Measurements from ENCODE around the gene JAML. TPM values are rescaled to one million over a fixed set of nuclear protein-coding genes. Genes with fewer than 3 reads are reported as not detected.
A peak's percentile ranks its signal among the peaks of the same experiment; 100 is the strongest.

Gene JAML
- polyA plus RNA-seq, 6 donors from 2014 or later, result 0.64 to 8.1 (median 3.3) TPM

DNA sequence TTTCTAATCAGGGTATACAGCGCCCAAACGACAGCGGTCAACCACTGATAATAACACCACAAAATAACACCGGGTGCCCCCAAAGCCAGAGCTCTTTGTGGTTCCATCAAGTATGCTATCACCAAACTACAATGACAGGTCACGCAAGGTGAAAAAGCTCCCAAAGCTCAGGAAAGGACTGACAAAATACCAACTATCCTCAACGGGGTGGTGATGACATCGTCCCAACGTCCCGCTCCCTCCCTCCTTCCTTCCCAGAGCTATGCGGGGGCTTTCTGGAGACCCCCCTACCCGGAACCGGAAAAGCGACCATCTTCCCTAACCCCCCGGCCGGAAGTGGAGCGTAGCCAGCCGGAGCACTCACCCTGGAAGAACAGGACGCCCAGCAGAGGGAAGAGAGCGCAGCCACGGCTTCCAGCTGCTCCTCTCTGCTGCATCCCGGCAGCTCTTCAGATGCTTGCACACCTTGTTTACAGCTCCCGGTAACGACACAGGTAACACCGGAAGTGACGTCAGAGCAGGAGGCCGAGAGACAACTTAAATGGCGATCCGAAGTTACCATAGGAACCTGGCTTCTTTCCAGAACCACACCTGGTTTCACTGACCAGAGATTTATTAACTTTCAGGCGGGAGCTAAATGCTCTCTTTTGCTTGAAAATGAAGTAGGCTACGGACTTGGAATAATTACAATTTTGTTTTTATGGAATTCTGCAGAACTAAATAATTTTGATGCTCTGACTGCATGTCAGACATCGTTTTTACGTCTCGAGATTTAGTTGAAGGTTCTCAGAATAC is 27.2 kb upstream of the JAML start, which contains the start of gene MPZL3:
Gene MPZL3 (minus strand): TSS at position 508 of the 795 bp plus-strand sequence. CDS start 71 bp downstream, at position 437.
- Mint-ChIP-seq H3K9me3 (peaks cover 0 to 6% (median 0%) of the 10 kb centered on the region in 7 donors), H3K36me3 (peaks cover 4 to 9% of the 10 kb centered on the region in 2 donors), H3K4me1 (peaks cover 11 to 15% (median 14%) of the 10 kb centered on the region in 3 donors), H3K27ac (peak within 1 kb of the TSS; percentile 98 to 100 (median 100)), H3K27me3 (peaks cover 17 to 32% (median 28%) of the 10 kb centered on the region in 3 donors), H3K4me3 (peak within 1 kb of the TSS; percentile 98 to 99 (median 98))
- DNase-seq (peak; percentile 83), ATAC-seq (ENCODE audit: low read depth in 2 of 2) (peak; percentile 85)

DNA sequence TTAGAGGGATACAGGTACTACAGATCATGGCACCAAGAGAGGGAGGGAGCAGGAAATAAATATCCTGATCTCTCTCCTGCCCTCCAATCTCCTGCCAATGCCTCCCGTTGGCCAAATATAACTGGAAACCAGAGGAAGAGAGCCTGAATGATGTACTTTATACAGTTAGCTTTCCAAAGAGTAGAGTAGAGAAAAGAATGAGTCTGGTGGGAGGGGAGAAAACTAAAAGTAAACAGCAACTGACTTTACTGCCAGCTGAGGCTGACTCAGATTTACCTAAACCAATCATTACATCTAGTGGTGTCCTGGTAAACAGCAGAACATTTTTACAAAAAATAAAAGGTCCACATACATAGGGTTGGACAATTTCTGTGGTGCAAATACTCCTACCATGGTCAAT is 22.2 kb upstream of the JAML start:
- Mint-ChIP-seq H3K36me3 (peaks cover 4% of the 10 kb centered on the region in 2 donors), H3K27me3 (peaks cover 0 to 16% (median 9%) of the 10 kb centered on the region in 3 donors), H3K4me1 (peaks cover 22 to 27% (median 26%) of the 10 kb centered on the region in 3 donors), H3K4me3 (no peak overlapping the region), H3K27ac (no peak overlapping the region), H3K9me3 (peaks cover 0 to 3% (median 0%) of the 10 kb centered on the region in 7 donors)
- DNase-seq (no peak), ATAC-seq (ENCODE audit: low read depth in 2 of 2) (no peak)

DNA sequence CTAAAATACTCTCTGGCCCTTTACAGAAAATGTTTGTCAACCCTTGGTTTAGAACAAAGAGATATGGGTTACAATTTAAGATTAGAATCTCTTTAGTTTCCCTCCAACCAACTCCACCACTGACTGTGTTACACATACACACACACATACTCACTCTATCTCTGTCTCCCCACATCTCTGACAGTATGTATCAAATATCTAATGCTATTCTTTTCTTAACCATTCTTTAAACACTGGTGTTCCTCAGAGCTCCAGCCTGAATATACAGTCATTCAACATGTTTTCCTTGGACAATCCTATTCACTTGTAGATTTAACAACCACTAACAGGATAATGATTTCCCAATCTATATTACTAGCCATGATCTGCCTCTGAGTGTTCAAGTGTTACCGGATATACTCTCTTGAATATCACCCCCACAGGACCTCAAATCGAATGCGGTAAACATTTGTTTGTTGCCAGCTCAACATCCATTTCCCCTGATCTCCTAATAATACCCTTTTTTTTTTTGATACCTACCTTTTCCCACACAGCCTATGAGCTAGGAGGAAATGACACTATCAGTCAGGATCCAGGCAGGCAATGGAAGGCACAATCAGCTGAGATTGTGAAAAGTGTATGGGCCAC is 21.2 kb upstream of the JAML start:
- DNase-seq (no peak), ATAC-seq (ENCODE audit: low read depth in 2 of 2) (no peak)
- Mint-ChIP-seq H3K4me1 (peaks cover 25 to 33% (median 30%) of the 10 kb centered on the region in 3 donors), H3K9me3 (peaks cover 0 to 2% (median 0%) of the 10 kb centered on the region in 7 donors), H3K27ac (peak overlapping the region in 1 of 6 donors; percentile 1), H3K4me3 (peak overlapping the region in 1 of 8 donors; percentile 1), H3K27me3 (peaks cover 0 to 16% (median 11%) of the 10 kb centered on the region in 3 donors), H3K36me3 (peaks cover 0 to 4% of the 10 kb centered on the region in 2 donors)

DNA sequence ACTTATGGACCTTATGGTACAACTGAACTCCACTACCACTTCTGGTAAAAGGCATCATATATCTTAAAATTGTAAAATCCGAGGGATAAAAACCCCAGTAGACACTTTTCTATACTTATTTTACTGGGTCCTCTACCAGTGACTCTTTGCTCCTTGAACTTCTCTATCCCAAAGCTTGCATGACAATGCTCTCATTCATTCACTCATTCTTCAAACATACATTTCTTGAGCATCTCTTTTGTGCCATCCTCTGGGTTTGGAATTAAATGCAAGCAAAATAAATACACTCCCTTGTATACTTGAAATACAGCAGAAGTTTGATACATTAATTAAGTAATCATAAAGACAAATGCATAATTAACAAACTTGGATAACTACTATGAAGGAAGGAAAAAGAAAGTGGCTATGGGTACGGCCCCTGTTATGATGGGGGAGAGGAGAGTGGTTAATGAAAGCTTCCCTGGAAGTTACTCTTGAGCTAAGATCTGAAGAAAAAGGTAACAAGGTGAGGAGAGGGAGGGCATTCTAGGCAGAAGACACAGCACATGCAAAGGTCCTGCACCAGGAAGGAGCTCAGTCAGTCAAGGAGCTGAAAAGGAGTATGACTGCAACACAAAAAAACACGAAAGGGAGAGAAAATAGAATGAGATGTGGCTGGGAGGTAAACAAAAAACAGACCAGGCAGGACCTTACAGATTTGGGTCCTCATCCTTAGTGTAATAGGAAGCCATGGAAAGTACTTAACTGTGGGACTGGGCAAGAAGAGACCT is 19.4 kb upstream of the JAML start:
- no peak overlapping the region for H3K27ac Mint-ChIP-seq
- ATAC-seq (ENCODE audit: low read depth in 2 of 2), result no peak
- H3K36me3 Mint-ChIP-seq, result peaks cover 0 to 4% of the 10 kb centered on the region in 2 donors
- H3K9me3 Mint-ChIP-seq, result peaks cover 0 to 2% (median 0%) of the 10 kb centered on the region in 7 donors
- DNase-seq, result no peak
- H3K27me3 Mint-ChIP-seq, result peaks cover 0 to 16% (median 7%) of the 10 kb centered on the region in 3 donors
- H3K4me1 Mint-ChIP-seq, result peaks cover 36 to 39% (median 39%) of the 10 kb centered on the region in 3 donors
- H3K4me3 Mint-ChIP-seq, result no peak overlapping the region

DNA sequence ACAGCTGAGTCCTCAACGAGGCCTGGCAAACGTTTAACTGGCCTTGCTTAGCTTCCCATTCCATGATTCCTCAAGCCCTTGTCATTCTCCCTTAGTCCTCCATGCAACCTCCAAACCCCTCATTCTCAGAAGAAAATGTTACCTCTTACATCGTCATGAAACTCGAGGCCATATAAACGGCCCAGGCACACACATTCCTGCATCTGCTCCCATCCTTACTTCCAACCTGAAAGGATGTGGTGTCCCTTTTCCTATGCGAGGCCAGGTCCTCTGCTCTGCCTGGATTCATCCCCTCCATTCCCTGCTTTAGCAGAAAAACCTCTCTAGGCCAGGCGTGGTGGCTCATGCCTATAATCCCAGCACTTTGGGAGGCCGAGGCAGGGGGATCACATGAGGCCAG is 18.4 kb upstream of the JAML start:
- Mint-ChIP-seq H3K27me3 (peaks cover 0 to 16% (median 7%) of the 10 kb centered on the region in 3 donors), H3K9me3 (peaks cover 0 to 2% (median 0%) of the 10 kb centered on the region in 7 donors), H3K4me3 (no peak overlapping the region), H3K4me1 (peaks cover 36 to 39% (median 39%) of the 10 kb centered on the region in 3 donors), H3K27ac (no peak overlapping the region), H3K36me3 (peaks cover 0 to 11% of the 10 kb centered on the region in 2 donors)
- no peak for DNase-seq
- ATAC-seq (ENCODE audit: low read depth in 2 of 2), result no peak

DNA sequence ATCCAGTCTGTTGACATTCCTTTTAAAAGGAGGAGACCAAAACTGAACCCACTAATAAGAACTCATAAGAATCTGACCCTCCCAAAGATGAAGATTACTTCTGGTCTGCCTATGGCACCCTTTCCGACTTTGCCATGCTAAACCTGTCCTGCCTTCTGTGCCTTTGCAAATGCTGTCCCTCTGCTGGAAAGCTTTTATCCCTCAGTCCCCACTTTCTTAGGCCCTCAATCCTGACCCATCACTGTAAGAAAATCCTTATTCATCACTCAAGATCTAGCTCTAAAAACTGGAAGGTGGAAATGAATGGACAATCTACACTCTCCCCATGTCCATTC is 16.9 kb upstream of the JAML start:
- ATAC-seq (ENCODE audit: low read depth in 2 of 2), result no peak
- Mint-ChIP-seq H3K36me3 (peaks cover 0 to 6% of the 10 kb centered on the region in 2 donors), H3K4me3 (peak overlapping the region in 1 of 8 donors; percentile 21)

DNA sequence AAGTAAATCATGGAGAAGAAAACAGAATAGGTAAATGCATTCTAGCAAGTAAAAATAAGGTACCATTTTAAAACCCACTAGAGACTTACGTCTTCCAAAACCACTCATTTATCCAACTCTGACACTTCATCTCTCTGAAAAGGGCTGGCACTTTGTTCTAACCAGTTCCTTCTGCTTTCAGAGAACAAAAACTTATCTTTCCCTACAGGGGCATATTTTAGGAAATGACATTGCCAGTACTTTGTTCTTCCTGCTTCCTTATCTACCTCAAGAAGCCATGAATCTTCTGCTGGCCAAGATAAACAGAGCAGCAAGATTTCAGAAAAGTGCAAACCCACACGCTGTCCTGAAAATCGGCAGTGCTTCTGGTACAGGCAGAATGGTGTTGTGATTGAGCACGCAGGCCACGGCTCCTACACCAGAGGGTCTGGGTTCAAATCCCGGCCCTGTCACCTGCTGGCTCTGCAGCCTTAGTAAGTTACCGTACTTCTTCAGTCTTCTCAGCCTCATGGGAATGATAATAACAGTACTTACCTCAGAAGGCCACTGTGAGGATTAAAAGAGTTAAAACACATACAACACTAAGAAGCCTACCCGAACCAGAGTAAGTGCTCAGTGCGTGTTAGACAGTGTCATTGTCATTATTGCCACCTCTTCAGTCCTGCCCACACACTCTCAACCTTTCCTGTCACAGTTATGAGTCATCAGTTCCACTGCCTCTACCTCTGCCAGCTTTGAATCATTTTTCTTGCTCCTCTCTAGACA is 16.4 kb upstream of the JAML start:
- peaks cover 33 to 39% (median 38%) of the 10 kb centered on the region in 3 donors for H3K4me1 Mint-ChIP-seq

More for the DNA sequence above, 16.9 kb upstream of the JAML start:
- Mint-ChIP-seq H3K9me3 (peaks cover 0 to 2% (median 0%) of the 10 kb centered on the region in 7 donors), H3K27me3 (peaks cover 0 to 11% (median 7%) of the 10 kb centered on the region in 3 donors), H3K4me1 (peaks cover 33 to 39% (median 39%) of the 10 kb centered on the region in 3 donors), H3K27ac (peak overlapping the region in 1 of 6 donors; percentile 5)
- no peak for DNase-seq

DNA sequence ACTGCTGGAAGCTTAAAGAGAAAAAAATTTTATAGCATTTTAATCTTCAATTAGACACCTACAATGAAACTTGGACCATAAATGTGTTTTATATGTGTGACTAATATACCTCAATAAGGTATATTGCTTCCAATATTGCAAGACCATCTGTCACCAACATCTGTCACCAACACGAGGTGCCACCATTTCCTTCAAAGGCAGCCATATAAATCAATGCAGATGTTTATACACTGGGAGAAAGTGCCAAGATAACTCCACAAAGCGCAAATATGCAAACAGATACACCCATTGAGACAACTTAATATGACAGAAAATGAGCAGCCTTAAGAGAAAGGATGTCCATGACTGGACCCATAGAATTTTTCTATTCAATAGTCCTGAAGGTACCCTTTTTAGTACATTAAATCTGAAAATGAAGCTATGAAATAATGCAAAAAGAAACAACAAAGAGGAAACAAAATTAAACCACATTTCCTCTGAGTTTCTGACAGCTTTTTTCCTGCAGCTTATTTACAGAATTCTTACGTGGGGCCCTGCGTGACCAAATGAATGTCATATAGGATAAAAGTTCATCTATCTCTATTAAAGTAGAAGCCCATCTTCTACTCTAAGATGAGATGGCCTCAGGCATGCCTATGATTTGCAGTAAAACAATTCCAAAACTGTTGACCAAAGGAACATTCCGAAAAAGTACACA is 14.8 kb upstream of the JAML start:
- no peak overlapping the region for H3K27ac Mint-ChIP-seq
- peaks cover 22 to 30% (median 26%) of the 10 kb centered on the region in 3 donors for H3K4me1 Mint-ChIP-seq
- peaks cover under 1 to 15% of the 10 kb centered on the region in 2 donors for H3K36me3 Mint-ChIP-seq
- no peaks in the 10 kb centered on the region for H3K9me3 Mint-ChIP-seq
- peaks cover 0 to 5% (median 3%) of the 10 kb centered on the region in 3 donors for H3K27me3 Mint-ChIP-seq
- DNase-seq, result no peak
- ATAC-seq (ENCODE audit: low read depth in 2 of 2), result no peak
- H3K4me3 Mint-ChIP-seq, result peak overlapping the region in 1 of 8 donors; percentile 16

More for the DNA sequence above, 16.4 kb upstream of the JAML start:
- Mint-ChIP-seq H3K4me3 (peak overlapping the region in 1 of 8 donors; percentile 21), H3K27ac (peak overlapping the region in 1 of 6 donors; percentile 5), H3K27me3 (peaks cover 0 to 11% (median 6%) of the 10 kb centered on the region in 3 donors), H3K36me3 (peaks cover 0 to 6% of the 10 kb centered on the region in 2 donors), H3K9me3 (peaks cover 0 to 2% (median 0%) of the 10 kb centered on the region in 7 donors)
- no peak for DNase-seq
- peak in 1 of 2 donors; percentile 35 for ATAC-seq (ENCODE audit: low read depth in 2 of 2)

DNA sequence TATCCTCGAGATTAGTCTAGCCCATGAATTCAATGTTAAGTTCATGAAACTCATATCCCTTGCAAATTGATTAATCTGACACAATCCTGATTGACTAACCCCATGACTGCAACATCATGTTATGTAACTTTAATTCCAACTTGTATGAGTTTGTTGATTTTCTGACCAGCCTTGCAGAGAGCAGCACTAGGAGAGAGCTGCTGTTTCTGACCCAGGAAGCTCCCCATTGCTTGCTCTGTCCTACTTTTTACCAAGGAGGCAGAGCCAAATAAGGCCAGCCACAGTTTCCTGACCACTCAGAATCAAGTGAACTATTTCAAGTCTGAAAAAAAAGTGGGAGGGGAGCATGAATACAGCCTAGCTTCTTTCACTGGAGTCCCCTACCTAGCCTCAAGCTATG is 14.1 kb upstream of the JAML start:
- Mint-ChIP-seq H3K27me3 (peaks cover 0 to 3% (median 0%) of the 10 kb centered on the region in 3 donors), H3K9me3 (no peaks in the 10 kb centered on the region), H3K36me3 (peaks cover 8 to 21% of the 10 kb centered on the region in 2 donors), H3K27ac (no peak overlapping the region), H3K4me1 (peaks cover 17 to 23% (median 23%) of the 10 kb centered on the region in 3 donors), H3K4me3 (no peak overlapping the region)
- DNase-seq (no peak), ATAC-seq (ENCODE audit: low read depth in 2 of 2) (no peak)

DNA sequence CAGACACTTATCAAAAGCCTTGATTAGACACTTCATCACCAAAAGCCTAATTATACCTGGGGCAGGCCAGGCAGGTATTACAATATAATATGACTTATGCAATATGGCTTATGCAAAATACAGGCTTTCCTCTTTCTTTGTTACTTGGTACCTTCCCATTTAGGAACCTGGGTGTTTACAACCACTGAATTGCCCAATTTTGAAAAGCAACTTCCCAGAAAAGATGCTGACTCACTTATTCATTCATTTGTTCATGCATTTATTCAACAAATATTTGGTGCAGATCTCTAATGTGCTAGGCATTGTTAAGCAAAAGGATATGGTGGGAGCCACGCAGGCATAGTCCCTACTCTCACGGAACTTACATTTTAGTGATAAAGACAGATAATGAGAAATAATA is 13.6 kb upstream of the JAML start:
- Mint-ChIP-seq H3K36me3 (peaks cover 9 to 21% of the 10 kb centered on the region in 2 donors), H3K4me1 (peaks cover 17 to 23% (median 23%) of the 10 kb centered on the region in 3 donors), H3K4me3 (no peak overlapping the region), H3K27me3 (peaks cover 0 to 3% (median 0%) of the 10 kb centered on the region in 3 donors), H3K9me3 (no peaks in the 10 kb centered on the region), H3K27ac (no peak overlapping the region)
- no peak for ATAC-seq (ENCODE audit: low read depth in 2 of 2)
- no peak for DNase-seq

DNA sequence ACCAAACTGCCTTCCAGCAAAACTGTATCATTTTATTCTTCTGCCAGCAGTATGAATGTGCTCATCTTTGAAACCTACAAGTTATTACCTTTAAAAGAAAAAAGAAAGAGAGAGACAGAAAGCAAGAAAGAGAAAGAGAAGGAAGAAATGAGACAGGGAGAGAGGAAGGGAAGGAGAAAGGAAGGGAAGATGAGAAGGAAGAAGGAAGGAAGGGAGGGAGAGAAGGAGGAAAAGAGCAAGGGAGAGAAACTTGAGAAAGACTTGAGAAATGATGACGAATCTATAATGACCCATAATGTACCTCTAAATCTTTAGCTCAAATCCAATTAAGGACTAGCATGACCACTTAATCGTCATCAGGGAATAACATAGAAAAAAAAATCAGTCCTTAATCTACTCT is 11.4 kb upstream of the JAML start:
- H3K36me3 Mint-ChIP-seq, result peaks cover 9 to 29% of the 10 kb centered on the region in 2 donors
- no peaks in the 10 kb centered on the region for H3K27me3 Mint-ChIP-seq
- H3K4me3 Mint-ChIP-seq, result no peak overlapping the region
- DNase-seq (no peak), ATAC-seq (ENCODE audit: low read depth in 2 of 2) (no peak)
- peak overlapping the region in 1 of 6 donors; percentile 17 for H3K27ac Mint-ChIP-seq
- H3K9me3 Mint-ChIP-seq, result no peaks in the 10 kb centered on the region
- H3K4me1 Mint-ChIP-seq, result peaks cover 4 to 15% (median 10%) of the 10 kb centered on the region in 3 donors

DNA sequence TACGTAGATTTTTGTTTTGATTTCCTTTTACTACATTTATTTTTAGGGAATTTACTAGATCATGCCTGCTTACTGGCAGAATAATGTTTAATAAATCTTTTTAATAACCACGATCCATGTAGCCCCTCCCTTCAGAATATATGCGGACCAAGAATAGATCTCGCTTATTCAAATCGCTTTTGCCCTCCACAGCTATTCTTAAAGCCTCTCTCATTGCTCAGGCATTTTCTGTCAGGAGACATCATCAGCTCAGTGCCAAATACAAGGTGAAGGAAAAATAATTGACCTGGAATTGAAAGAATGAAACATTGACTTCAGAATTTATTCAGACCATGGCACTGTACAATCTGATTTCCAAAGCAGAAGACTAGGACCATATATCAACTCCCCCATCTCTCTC is 10.0 kb upstream of the JAML start:
- ATAC-seq (ENCODE audit: low read depth in 2 of 2) (no peak), DNase-seq (no peak)
- H3K4me3 Mint-ChIP-seq, result no peak overlapping the region
- no peak overlapping the region for H3K27ac Mint-ChIP-seq
- peaks cover 9 to 29% of the 10 kb centered on the region in 2 donors for H3K36me3 Mint-ChIP-seq
- no peaks in the 10 kb centered on the region for H3K9me3 Mint-ChIP-seq
- no peaks in the 10 kb centered on the region for H3K27me3 Mint-ChIP-seq
- H3K4me1 Mint-ChIP-seq, result peaks cover 0 to 6% (median 6%) of the 10 kb centered on the region in 3 donors
